ENCODE measurements around the gene INPPL1. TPM values are rescaled to one million over a fixed set of nuclear protein-coding genes. Genes with fewer than 3 reads are reported as not detected.

INPPL1 gene
- total and polyA plus RNA-seq, 8 donors, result 20.9 to 226 (median 99.2) TPM

- no peak for DNase-seq
- intact Hi-C loops (cut with DNase I; ENCODE audit: low total_unique reads), result no loop called here
- Histone ChIP-seq H3K27me3 (peaks cover 4 to 84% (median 18%) of the 10 kb centered on the region in 3 donors), H3K9me3 (peaks cover 0 to 5% (median 0%) of the 10 kb centered on the region in 4 donors), H3K4me1 (peaks cover 0 to 3% (median under 1%) of the 10 kb centered on the region in 4 donors), H3K36me3 (no peaks in the 10 kb centered on the region), H3K4me3 (no peak overlapping the region), H3K27ac (no peak overlapping the region)
- WGBS, 5 donors, result 82 to 92% (median 85%) methylated on average over 4 to 5 of the region's 5 CpGs
- no peak for TF ChIP-seq EP300 (IDR thresholded peaks at IDR 0.05)
- no peak for TF ChIP-seq CTCF (IDR thresholded peaks at IDR 0.05)
- TF ChIP-seq POLR2A (IDR thresholded peaks at IDR 0.05), result no peak
- no peak for TF ChIP-seq POLR2AphosphoS5 (IDR thresholded peaks at IDR 0.05)
These were observed 25.4 kb downstream of the INPPL1 start for GRCh38 chr11:72249961-72250360.

- WGBS, 5 donors, result 81 to 89% (median 86%) methylated on average over 20 to 24 of the region's 24 CpGs
- Histone ChIP-seq H3K4me3 (no peak overlapping the region), H3K4me1 (no peaks in the 10 kb centered on the region), H3K27me3 (peaks cover 0 to 75% (median 9%) of the 10 kb centered on the region in 3 donors), H3K9me3 (peaks cover 0 to 5% (median 0%) of the 10 kb centered on the region in 4 donors), H3K27ac (no peak overlapping the region), H3K36me3 (no peaks in the 10 kb centered on the region)
- no peak for DNase-seq
- TF ChIP-seq CTCF (IDR thresholded peaks at IDR 0.05) (no peak), POLR2AphosphoS5 (IDR thresholded peaks at IDR 0.05) (no peak)
- intact Hi-C loops (cut with DNase I; ENCODE audit: low total_unique reads), result no loop called here
These were observed 26.3 kb downstream of the INPPL1 start for GRCh38 chr11:72250661-72251464.

GRCh38 chr11:72251614-72252013, 27.0 kb downstream of the INPPL1 start:
- 75 to 83% (median 80%) methylated on average over 5 of the region's 5 CpGs for WGBS, 5 donors
- TF ChIP-seq CTCF (IDR thresholded peaks at IDR 0.05), result no peak
- no peak for TF ChIP-seq POLR2A (IDR thresholded peaks at IDR 0.05)
- no peak for TF ChIP-seq EP300 (IDR thresholded peaks at IDR 0.05)
- no peak for TF ChIP-seq POLR2AphosphoS5 (IDR thresholded peaks at IDR 0.05)
- H3K4me1 ChIP-seq, result no peaks in the 10 kb centered on the region

GRCh38 chr11:72253392-72253791, 28.8 kb downstream of the INPPL1 start:
- Histone ChIP-seq H3K36me3 (no peaks in the 10 kb centered on the region), H3K4me3 (no peak overlapping the region), H3K27ac (no peak overlapping the region), H3K4me1 (no peaks in the 10 kb centered on the region), H3K9me3 (peaks cover 0 to 5% (median 0%) of the 10 kb centered on the region in 4 donors), H3K27me3 (peaks cover 0 to 50% (median 3%) of the 10 kb centered on the region in 3 donors)
- no peak for TF ChIP-seq CTCF (IDR thresholded peaks at IDR 0.05)
- no peak for TF ChIP-seq POLR2AphosphoS5 (IDR thresholded peaks at IDR 0.05)
- TF ChIP-seq EP300 (IDR thresholded peaks at IDR 0.05), result no peak
- no peak for TF ChIP-seq POLR2A (IDR thresholded peaks at IDR 0.05)
- intact Hi-C loops (cut with DNase I; ENCODE audit: low total_unique reads), result no loop called here
- DNase-seq, result no peak
- WGBS, 5 donors, result 92 to 95% (median 94%) methylated on average over 3 of the region's 3 CpGs

More at GRCh38 chr11:72251614-72252013, 27.0 kb downstream of the INPPL1 start:
- H3K27me3 ChIP-seq, result peaks cover 0 to 67% (median 3%) of the 10 kb centered on the region in 3 donors
- H3K36me3 ChIP-seq, result no peaks in the 10 kb centered on the region
- no peak overlapping the region for H3K27ac ChIP-seq
- no peak overlapping the region for H3K4me3 ChIP-seq
- H3K9me3 ChIP-seq, result peaks cover 0 to 5% (median 0%) of the 10 kb centered on the region in 4 donors
- no peak for DNase-seq
- intact Hi-C loops (cut with DNase I; ENCODE audit: low total_unique reads), result no loop called here
